Central memory CD8-positive, alpha-beta T cell (primary cell): ENCODE results near the gene STON1.

Experiments used
- ATAC-seq: fragments of 150-1000 bp; cut with Tn5 transposase; replicated peaks from 2 replicates; pipeline ENCODE4 v1.10.0; 2022; ENCODE audit warnings: mild to moderate bottlenecking, moderate FRiP score, moderate number of reproducible peaks; ENCODE audit not compliant: poor library complexity, severe bottlenecking; ENCODE audit errors: extremely low read depth
- DNase-seq, 2 donors: peaks; one replicate each; pipeline ENCODE4 v3.0.0; 2021; ENCODE audit warnings: low spot score in 2 of 2
- H3K27ac Mint-ChIP-seq: one replicate; pipeline ENCODE4 v1.8.0; 2022; ENCODE audit warnings: low read depth, mild to moderate bottlenecking, moderate library complexity, mixed read lengths
- H3K27me3 Mint-ChIP-seq: one replicate; pipeline ENCODE4 v1.8.0; 2022; ENCODE audit warnings: mixed read lengths
- H3K36me3 Mint-ChIP-seq: one replicate; pipeline ENCODE4 v1.8.0; 2022; ENCODE audit warnings: mild to moderate bottlenecking, moderate library complexity, mixed read lengths; ENCODE audit not compliant: insufficient read depth
- H3K4me1 Mint-ChIP-seq: one replicate; pipeline ENCODE4 v1.8.0; 2022; ENCODE audit warnings: mixed read lengths
- H3K4me3 Mint-ChIP-seq: one replicate; pipeline ENCODE4 v1.8.0; 2022; ENCODE audit warnings: mild to moderate bottlenecking, moderate library complexity, mixed read lengths
- H3K9me3 Mint-ChIP-seq: one replicate; pipeline ENCODE4 v1.8.0; 2022; ENCODE audit warnings: mixed read lengths

STON1 gene

GRCh38 chr2:48530033-48530811 is at the start of gene STON1:
Gene STON1, plus strand, starts transcription at chr2:48530154. Its CDS starts 50,480 bp downstream, at chr2:48580634.
- H3K27ac Mint-ChIP-seq = peak within 1 kb of the TSS; percentile 85
- no peak for DNase-seq
- H3K27me3 Mint-ChIP-seq = no peaks in the 10 kb centered on the region

GRCh38 chr2:48480526-48480925 is 49.4 kb upstream of the STON1 start:
- no peak for DNase-seq
- Mint-ChIP-seq H3K27ac (no peak overlapping the region), H3K36me3 (peaks cover 37% of the 10 kb centered on the region), H3K27me3 (no peaks in the 10 kb centered on the region), H3K4me1 (no peaks in the 10 kb centered on the region), H3K4me3 (no peak overlapping the region), H3K9me3 (no peaks in the 10 kb centered on the region)
- ATAC-seq = no peak

More at GRCh38 chr2:48530033-48530811, at the start of gene STON1:
- peaks cover 15% of the 10 kb centered on the region for H3K4me1 Mint-ChIP-seq
- no peaks in the 10 kb centered on the region for H3K9me3 Mint-ChIP-seq
- H3K36me3 Mint-ChIP-seq = peaks cover 11% of the 10 kb centered on the region
- ATAC-seq = peak; percentile 49
- H3K4me3 Mint-ChIP-seq = peak within 1 kb of the TSS; percentile 87

- Mint-ChIP-seq H3K4me1 (no peaks in the 10 kb centered on the region), H3K27me3 (no peaks in the 10 kb centered on the region), H3K27ac (no peak overlapping the region), H3K36me3 (peaks cover 41% of the 10 kb centered on the region), H3K9me3 (no peaks in the 10 kb centered on the region), H3K4me3 (no peak overlapping the region)
- no peak for ATAC-seq
- DNase-seq = no peak
Measured at GRCh38 chr2:48482313-48482712, 47.6 kb upstream of the STON1 start.

DNA sequence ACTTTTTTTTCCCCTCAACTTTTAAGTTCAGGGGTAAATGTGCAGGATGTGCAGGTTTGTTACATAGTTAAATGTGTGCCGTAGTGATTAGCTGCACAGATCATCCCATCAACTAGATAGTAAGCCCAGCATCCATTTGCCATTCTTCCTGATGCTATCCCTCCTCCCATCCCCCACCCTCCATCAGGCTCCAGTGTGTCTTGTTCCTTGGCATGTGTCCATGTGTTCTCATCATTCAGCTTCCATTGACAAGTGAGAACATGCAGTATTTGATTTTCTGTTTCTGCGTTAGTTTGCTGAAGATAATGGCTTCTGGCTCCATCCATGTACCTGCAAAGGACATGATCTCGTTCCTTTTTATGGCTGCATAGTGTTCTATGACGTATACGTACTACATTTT is 47.2 kb upstream of the STON1 start:
- H3K36me3 Mint-ChIP-seq = peaks cover 41% of the 10 kb centered on the region
- H3K4me3 Mint-ChIP-seq = no peak overlapping the region
- ATAC-seq (no peak), DNase-seq (no peak)
- H3K27ac Mint-ChIP-seq = no peak overlapping the region
- H3K4me1 Mint-ChIP-seq = no peaks in the 10 kb centered on the region
- no peaks in the 10 kb centered on the region for H3K27me3 Mint-ChIP-seq
- no peaks in the 10 kb centered on the region for H3K9me3 Mint-ChIP-seq

DNA sequence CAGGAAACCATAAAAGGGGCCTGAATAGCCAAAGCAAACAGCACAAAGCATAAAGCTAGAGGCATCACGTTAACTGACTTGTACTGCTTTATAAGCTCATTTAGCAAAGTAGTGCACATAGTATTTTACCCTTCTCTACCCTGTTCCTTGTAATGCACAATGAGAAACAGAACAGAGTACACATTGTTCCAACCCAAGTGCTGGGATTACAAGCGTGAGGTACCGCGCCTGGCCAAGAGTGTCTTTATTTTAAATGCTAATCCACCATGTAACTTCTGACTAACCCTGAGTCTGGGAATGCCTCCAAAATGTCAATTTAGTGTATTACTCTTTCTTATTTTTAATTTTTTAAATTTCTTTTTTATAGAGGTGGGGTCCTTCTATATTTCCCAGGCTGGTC is 46.4 kb upstream of the STON1 start:
- H3K4me3 Mint-ChIP-seq = no peak overlapping the region
- H3K9me3 Mint-ChIP-seq = no peaks in the 10 kb centered on the region
- H3K4me1 Mint-ChIP-seq = no peaks in the 10 kb centered on the region
- DNase-seq (no peak), ATAC-seq (no peak)
- peaks cover 45% of the 10 kb centered on the region for H3K36me3 Mint-ChIP-seq
- H3K27me3 Mint-ChIP-seq = no peaks in the 10 kb centered on the region
- H3K27ac Mint-ChIP-seq = no peak overlapping the region

DNA sequence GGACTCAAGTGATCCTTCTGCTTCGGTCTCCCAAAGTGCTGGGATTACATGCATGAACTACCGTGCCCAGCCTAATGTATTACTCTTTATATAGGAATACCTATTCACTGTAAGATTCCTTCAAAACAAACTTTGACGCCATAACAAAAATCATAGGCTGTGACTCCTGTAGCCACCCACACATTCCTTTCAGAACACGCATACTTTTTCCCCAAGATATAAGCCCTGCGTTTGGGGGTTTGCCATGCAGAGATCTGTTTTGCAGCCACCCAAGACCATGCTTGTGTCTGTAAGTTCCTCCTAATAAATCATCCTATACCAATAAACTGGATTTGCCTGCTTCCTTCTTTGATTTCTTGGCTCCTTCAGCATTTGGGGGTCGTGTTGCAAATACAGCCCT is 46.0 kb upstream of the STON1 start:
- H3K36me3 Mint-ChIP-seq = peaks cover 44% of the 10 kb centered on the region
- no peak overlapping the region for H3K27ac Mint-ChIP-seq
- no peak for DNase-seq

GRCh38 chr2:48488545-48488944 is 41.4 kb upstream of the STON1 start:
- peaks cover 5% of the 10 kb centered on the region for H3K4me1 Mint-ChIP-seq
- no peak for ATAC-seq
- no peak for DNase-seq
- H3K36me3 Mint-ChIP-seq = peaks cover 38% of the 10 kb centered on the region
- no peaks in the 10 kb centered on the region for H3K9me3 Mint-ChIP-seq
- H3K4me3 Mint-ChIP-seq = no peak overlapping the region
- no peak overlapping the region for H3K27ac Mint-ChIP-seq
- H3K27me3 Mint-ChIP-seq = no peaks in the 10 kb centered on the region

More for the DNA sequence above, 46.0 kb upstream of the STON1 start:
- Mint-ChIP-seq H3K4me3 (no peak overlapping the region), H3K4me1 (no peaks in the 10 kb centered on the region), H3K9me3 (no peaks in the 10 kb centered on the region), H3K27me3 (no peaks in the 10 kb centered on the region)
- ATAC-seq = no peak

- no peak overlapping the region for H3K27ac Mint-ChIP-seq
- H3K27me3 Mint-ChIP-seq = no peaks in the 10 kb centered on the region
- H3K36me3 Mint-ChIP-seq = peaks cover 55% of the 10 kb centered on the region
- ATAC-seq (no peak), DNase-seq (no peak)
- peaks cover 5% of the 10 kb centered on the region for H3K4me1 Mint-ChIP-seq
- H3K4me3 Mint-ChIP-seq = no peak overlapping the region
- H3K9me3 Mint-ChIP-seq = no peaks in the 10 kb centered on the region
Measured at GRCh38 chr2:48496849-48497248, 33.1 kb upstream of the STON1 start.

- ATAC-seq (no peak), DNase-seq (no peak)
- Mint-ChIP-seq H3K36me3 (peaks cover 51% of the 10 kb centered on the region), H3K4me3 (no peak overlapping the region), H3K27me3 (no peaks in the 10 kb centered on the region), H3K27ac (no peak overlapping the region), H3K9me3 (no peaks in the 10 kb centered on the region), H3K4me1 (peaks cover 14% of the 10 kb centered on the region)
Measured at GRCh38 chr2:48504647-48505327, 25.2 kb upstream of the STON1 start.

DNA sequence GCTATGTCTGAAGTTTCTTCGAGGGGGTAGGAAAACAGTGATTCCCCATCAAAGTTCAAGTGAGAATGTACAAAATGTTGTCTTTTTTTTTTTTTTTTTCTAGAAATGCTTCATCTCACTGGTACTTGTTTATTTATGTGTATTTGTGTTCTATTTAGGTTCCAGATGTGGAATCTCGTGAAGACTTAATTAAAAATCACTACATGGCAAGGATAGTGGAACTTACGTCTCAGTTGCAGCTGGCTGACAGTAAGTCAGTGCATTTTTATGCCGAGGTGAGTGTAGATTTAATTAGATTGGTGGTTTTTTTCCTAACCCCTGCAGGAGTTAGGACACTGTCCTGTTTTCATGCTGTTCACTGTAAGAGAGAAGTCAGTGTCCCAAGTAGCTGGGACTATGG is 22.8 kb upstream of the STON1 start:
- DNase-seq = no peak
- no peaks in the 10 kb centered on the region for H3K27me3 Mint-ChIP-seq
- H3K36me3 Mint-ChIP-seq = peaks cover 54% of the 10 kb centered on the region
- no peaks in the 10 kb centered on the region for H3K9me3 Mint-ChIP-seq
- no peak for ATAC-seq
- no peak overlapping the region for H3K4me3 Mint-ChIP-seq
- H3K4me1 Mint-ChIP-seq = peaks cover 20% of the 10 kb centered on the region
- H3K27ac Mint-ChIP-seq = no peak overlapping the region

GRCh38 chr2:48508461-48509124 is 21.4 kb upstream of the STON1 start:
- no peaks in the 10 kb centered on the region for H3K9me3 Mint-ChIP-seq
- no peak overlapping the region for H3K27ac Mint-ChIP-seq
- H3K36me3 Mint-ChIP-seq = peaks cover 59% of the 10 kb centered on the region
- no peak for DNase-seq
- peaks cover 20% of the 10 kb centered on the region for H3K4me1 Mint-ChIP-seq
- no peak for ATAC-seq
- H3K27me3 Mint-ChIP-seq = no peaks in the 10 kb centered on the region
- H3K4me3 Mint-ChIP-seq = no peak overlapping the region

DNA sequence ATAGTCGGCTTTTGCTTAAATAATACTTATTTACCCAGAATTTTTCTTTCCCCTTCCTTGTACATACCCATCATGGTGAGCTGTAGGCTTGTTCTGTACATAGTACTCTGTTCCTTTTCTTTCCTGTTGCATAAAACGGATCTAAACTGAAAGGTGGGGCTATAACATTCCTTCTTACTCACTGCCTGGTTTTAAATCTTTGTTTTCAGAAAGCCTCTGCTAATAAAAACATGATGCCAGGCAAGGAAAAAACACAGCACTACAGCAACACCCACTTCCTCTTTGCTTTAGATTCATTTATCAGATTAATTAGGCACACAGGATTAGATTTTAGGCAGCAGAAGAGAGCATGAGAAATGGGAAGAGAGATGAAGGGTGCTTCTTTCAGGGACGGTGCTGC is 19.6 kb upstream of the STON1 start:
- Mint-ChIP-seq H3K9me3 (no peaks in the 10 kb centered on the region), H3K4me3 (no peak overlapping the region), H3K27me3 (no peaks in the 10 kb centered on the region), H3K27ac (peak overlapping the region; percentile 47), H3K4me1 (peaks cover 20% of the 10 kb centered on the region), H3K36me3 (peaks cover 61% of the 10 kb centered on the region)
- DNase-seq (no peak), ATAC-seq (no peak)
